Activated T-helper 1 cell treated with anti-CD3 and anti-CD28 coated beads, Interleukin-12 subunit alpha, Interleukin-12 subunit beta, Interleukin-2, Interleukin-4 antibody, amounts not matched to agents 30 ng/mL and 10 ng/mL and 1 ng/mL, durations not matched to agents 14 hours and 24 hours and 36 hours (primary cell): Measurements from ENCODE around the gene SLC12A7. TPM values are rescaled to one million over a fixed set of nuclear protein-coding genes. Genes with fewer than 3 reads are reported as not detected.

Experiments
- DNase-seq: peaks from one replicate; pipeline ENCODE4 v3.0.0; 2021; ENCODE audit warnings: low spot score
- H3K27ac Mint-ChIP-seq: one replicate; pipeline ENCODE4 v1.8.0; 2021; ENCODE audit warnings: mild to moderate bottlenecking, mixed read lengths
- H3K27me3 Mint-ChIP-seq: one replicate; pipeline ENCODE4 v1.8.0; 2022; ENCODE audit warnings: mild to moderate bottlenecking, moderate library complexity, mixed read lengths; ENCODE audit not compliant: insufficient read depth
- H3K36me3 Mint-ChIP-seq: one replicate; pipeline ENCODE4 v1.8.0; 2021; ENCODE audit warnings: low read depth, mixed read lengths
- H3K4me1 Mint-ChIP-seq: one replicate; pipeline ENCODE4 v1.8.0; 2021; ENCODE audit warnings: low read depth, mixed read lengths
- H3K4me3 Mint-ChIP-seq: one replicate; pipeline ENCODE4 v1.8.0; 2021; ENCODE audit warnings: mild to moderate bottlenecking, moderate library complexity, mixed read lengths
- H3K9me3 Mint-ChIP-seq: one replicate; pipeline ENCODE4 v1.8.0; 2021; ENCODE audit warnings: mixed read lengths
- intact Hi-C: fragments of 100-400 bp; cut with micrococcal nuclease; formaldehyde crosslinking; loops from one replicate; pipeline ENCODE4 v1.15.1; 2024
- total RNA-seq: library from RNA; stranded (reverse); gene quantifications from 2 replicates; pipeline ENCODE4 v1.2.3, GENCODE V29; 2022

SLC12A7 gene
- total RNA-seq, 1 donor from 2014 or later: 24.4 TPM

- Mint-ChIP-seq H3K4me3 (no peak overlapping the region), H3K36me3 (no peaks in the 10 kb centered on the region), H3K27ac (no peak overlapping the region), H3K4me1 (no peaks in the 10 kb centered on the region), H3K27me3 (peaks cover 2% of the 10 kb centered on the region), H3K9me3 (no peaks in the 10 kb centered on the region)
- DNase-seq: no peak
- intact Hi-C loops: no loop called here
Measured at GRCh38 chr5:1020452-1020961, 91.4 kb downstream of the SLC12A7 start.

GRCh38 chr5:1019001-1019905 is 92.6 kb downstream of the SLC12A7 start:
- Mint-ChIP-seq H3K4me1 (no peaks in the 10 kb centered on the region), H3K27me3 (peaks cover 2% of the 10 kb centered on the region), H3K27ac (no peak overlapping the region), H3K36me3 (no peaks in the 10 kb centered on the region), H3K9me3 (no peaks in the 10 kb centered on the region), H3K4me3 (no peak overlapping the region)
- no peak for DNase-seq
- intact Hi-C loops: no loop called here

GRCh38 chr5:1018596-1018995 is 93.3 kb downstream of the SLC12A7 start:
- intact Hi-C loops: no loop called here
- Mint-ChIP-seq H3K36me3 (no peaks in the 10 kb centered on the region), H3K27me3 (peaks cover 2% of the 10 kb centered on the region), H3K27ac (no peak overlapping the region), H3K9me3 (no peaks in the 10 kb centered on the region), H3K4me1 (no peaks in the 10 kb centered on the region), H3K4me3 (no peak overlapping the region)
- DNase-seq: no peak

GRCh38 chr5:1017691-1018455 is 94.0 kb downstream of the SLC12A7 start:
- intact Hi-C loops: no loop called here

GRCh38 chr5:1017056-1017455 is 94.8 kb downstream of the SLC12A7 start:
- no peak overlapping the region for H3K27ac Mint-ChIP-seq
- H3K36me3 Mint-ChIP-seq: no peaks in the 10 kb centered on the region

More at GRCh38 chr5:1017691-1018455, 94.0 kb downstream of the SLC12A7 start:
- Mint-ChIP-seq H3K36me3 (no peaks in the 10 kb centered on the region), H3K27me3 (peaks cover 2% of the 10 kb centered on the region), H3K4me1 (no peaks in the 10 kb centered on the region), H3K9me3 (no peaks in the 10 kb centered on the region), H3K4me3 (no peak overlapping the region), H3K27ac (no peak overlapping the region)
- no peak for DNase-seq

GRCh38 chr5:1016476-1016875 is 95.4 kb downstream of the SLC12A7 start:
- Mint-ChIP-seq H3K4me3 (no peak overlapping the region), H3K36me3 (no peaks in the 10 kb centered on the region), H3K9me3 (no peaks in the 10 kb centered on the region), H3K27me3 (peaks cover 2% of the 10 kb centered on the region), H3K27ac (no peak overlapping the region), H3K4me1 (no peaks in the 10 kb centered on the region)
- no peak for DNase-seq
- intact Hi-C loops: no loop called here

More at GRCh38 chr5:1017056-1017455, 94.8 kb downstream of the SLC12A7 start:
- Mint-ChIP-seq H3K4me1 (no peaks in the 10 kb centered on the region), H3K9me3 (no peaks in the 10 kb centered on the region), H3K27me3 (peaks cover 2% of the 10 kb centered on the region), H3K4me3 (no peak overlapping the region)
- intact Hi-C loops: no loop called here
- no peak for DNase-seq

- Mint-ChIP-seq H3K36me3 (no peaks in the 10 kb centered on the region), H3K27ac (no peak overlapping the region), H3K27me3 (peaks cover 2% of the 10 kb centered on the region), H3K4me3 (no peak overlapping the region), H3K4me1 (peaks cover 4% of the 10 kb centered on the region), H3K9me3 (no peaks in the 10 kb centered on the region)
- no peak for DNase-seq
- intact Hi-C loops: no loop called here
Measured at GRCh38 chr5:1016036-1016435, 95.8 kb downstream of the SLC12A7 start.

GRCh38 chr5:1015507-1015906 is 96.4 kb downstream of the SLC12A7 start:
- no peaks in the 10 kb centered on the region for H3K9me3 Mint-ChIP-seq
- no peak overlapping the region for H3K4me3 Mint-ChIP-seq
- H3K36me3 Mint-ChIP-seq: no peaks in the 10 kb centered on the region
- intact Hi-C loops: no loop called here
- DNase-seq: no peak
- H3K27ac Mint-ChIP-seq: no peak overlapping the region
- H3K27me3 Mint-ChIP-seq: peaks cover 2% of the 10 kb centered on the region
- peaks cover 9% of the 10 kb centered on the region for H3K4me1 Mint-ChIP-seq

GRCh38 chr5:1014781-1015221 is 97.1 kb downstream of the SLC12A7 start:
- Mint-ChIP-seq H3K27me3 (peaks cover 8% of the 10 kb centered on the region), H3K4me1 (peaks cover 12% of the 10 kb centered on the region), H3K36me3 (no peaks in the 10 kb centered on the region), H3K9me3 (no peaks in the 10 kb centered on the region), H3K4me3 (no peak overlapping the region), H3K27ac (no peak overlapping the region)
- DNase-seq: no peak
- intact Hi-C loops: no loop called here

- H3K4me3 Mint-ChIP-seq: no peak overlapping the region
- H3K27me3 Mint-ChIP-seq: peaks cover 10% of the 10 kb centered on the region
- no peak for DNase-seq
- no peak overlapping the region for H3K27ac Mint-ChIP-seq
- no peaks in the 10 kb centered on the region for H3K9me3 Mint-ChIP-seq
- H3K36me3 Mint-ChIP-seq: no peaks in the 10 kb centered on the region
- intact Hi-C loops: no loop called here
- H3K4me1 Mint-ChIP-seq: peaks cover 12% of the 10 kb centered on the region
Measured at GRCh38 chr5:1014346-1014745, 97.5 kb downstream of the SLC12A7 start.

GRCh38 chr5:1013948-1014301 is 97.9 kb downstream of the SLC12A7 start:
- H3K4me1 Mint-ChIP-seq: peaks cover 12% of the 10 kb centered on the region
- no peak overlapping the region for H3K4me3 Mint-ChIP-seq
- H3K36me3 Mint-ChIP-seq: no peaks in the 10 kb centered on the region
- no peak for DNase-seq
- H3K27ac Mint-ChIP-seq: no peak overlapping the region
- no peaks in the 10 kb centered on the region for H3K9me3 Mint-ChIP-seq
- H3K27me3 Mint-ChIP-seq: peaks cover 8% of the 10 kb centered on the region
- intact Hi-C loops: no loop called here

- no peak overlapping the region for H3K4me3 Mint-ChIP-seq
- peaks cover 8% of the 10 kb centered on the region for H3K27me3 Mint-ChIP-seq
- intact Hi-C loops: no loop called here
- H3K4me1 Mint-ChIP-seq: peaks cover 12% of the 10 kb centered on the region
- H3K36me3 Mint-ChIP-seq: no peaks in the 10 kb centered on the region
- no peaks in the 10 kb centered on the region for H3K9me3 Mint-ChIP-seq
- no peak for DNase-seq
- H3K27ac Mint-ChIP-seq: no peak overlapping the region
Measured at GRCh38 chr5:1013238-1013947, 98.5 kb downstream of the SLC12A7 start.
